C4-2B (cell line): Measurements from ENCODE around the gene YARS1.

ENCODE experiments used
- ZFX ChIP-seq: fragments of 450-650 bp; IDR thresholded peaks from 2 replicates; pipeline ENCODE4 v1.6.1; 2017
- TF ChIP-seq, protein P1 (sequence below): fragments of 450-650 bp; conservative IDR thresholded peaks from 2 replicates; pipeline ENCODE4 v1.5.1; 2017; ENCODE audit warnings: mild to moderate bottlenecking

- TF ChIP-seq, protein P1, sequence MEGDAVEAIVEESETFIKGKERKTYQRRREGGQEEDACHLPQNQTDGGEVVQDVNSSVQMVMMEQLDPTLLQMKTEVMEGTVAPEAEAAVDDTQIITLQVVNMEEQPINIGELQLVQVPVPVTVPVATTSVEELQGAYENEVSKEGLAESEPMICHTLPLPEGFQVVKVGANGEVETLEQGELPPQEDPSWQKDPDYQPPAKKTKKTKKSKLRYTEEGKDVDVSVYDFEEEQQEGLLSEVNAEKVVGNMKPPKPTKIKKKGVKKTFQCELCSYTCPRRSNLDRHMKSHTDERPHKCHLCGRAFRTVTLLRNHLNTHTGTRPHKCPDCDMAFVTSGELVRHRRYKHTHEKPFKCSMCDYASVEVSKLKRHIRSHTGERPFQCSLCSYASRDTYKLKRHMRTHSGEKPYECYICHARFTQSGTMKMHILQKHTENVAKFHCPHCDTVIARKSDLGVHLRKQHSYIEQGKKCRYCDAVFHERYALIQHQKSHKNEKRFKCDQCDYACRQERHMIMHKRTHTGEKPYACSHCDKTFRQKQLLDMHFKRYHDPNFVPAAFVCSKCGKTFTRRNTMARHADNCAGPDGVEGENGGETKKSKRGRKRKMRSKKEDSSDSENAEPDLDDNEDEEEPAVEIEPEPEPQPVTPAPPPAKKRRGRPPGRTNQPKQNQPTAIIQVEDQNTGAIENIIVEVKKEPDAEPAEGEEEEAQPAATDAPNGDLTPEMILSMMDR: no peak
- TF ChIP-seq ZFX: 0 out of 2 replicates have a peak, but pooled peaks have one; percentile 35
Measured at GRCh38 chr1:32742199-32742947, 74.8 kb downstream of the YARS1 start.
